DMS114 treated with DMSO at 0.1 percent for 48 hours (cell line): ENCODE results near the gene COX8C.
"Not testable (repeated sequence)": the region's sequence is repeated elsewhere in the genome, so short reads cannot be mapped to it uniquely, and the experiment has no call there.

Experiments
- DNase-seq: peaks from one replicate; lab custom pipeline; 2025; ENCODE audit not compliant: unreplicated experiment; lab: John Stamatoyannopoulos, UW

The COX8C gene

GRCh38 chr14:93320489-93320888, 26.5 kb upstream of the COX8C start:
- no peak for DNase-seq

- DNase-seq: no peak
Observed at GRCh38 chr14:93322929-93323599, 23.9 kb upstream of the COX8C start.

GRCh38 chr14:93323600-93324174, 23.3 kb upstream of the COX8C start:
- no peak for DNase-seq

GRCh38 chr14:93326196-93326595, 20.8 kb upstream of the COX8C start:
- no peak for DNase-seq

- no peak for DNase-seq
Observed at GRCh38 chr14:93328546-93328945, 18.4 kb upstream of the COX8C start.

- DNase-seq: no peak
Observed at GRCh38 chr14:93329965-93330608, 16.9 kb upstream of the COX8C start.

- no peak for DNase-seq
Observed at GRCh38 chr14:93330609-93331000, 16.4 kb upstream of the COX8C start.

- DNase-seq: no peak
Observed at GRCh38 chr14:93331002-93331727, 15.8 kb upstream of the COX8C start.

- DNase-seq: no peak
Observed at GRCh38 chr14:93331728-93332396, 15.1 kb upstream of the COX8C start.

- DNase-seq: no peak
Observed at GRCh38 chr14:93332397-93332852, 14.6 kb upstream of the COX8C start.

- peak; percentile 89 for DNase-seq
Observed at GRCh38 chr14:93332853-93333630, 13.9 kb upstream of the COX8C start, which contains the start of gene BTBD7. Gene BTBD7 (minus strand): TSS chr14:93333036. CDS start chr14:93296051, 36,985 bp downstream.

GRCh38 chr14:93333631-93334103, 13.3 kb upstream of the COX8C start:
- no peak for DNase-seq

- DNase-seq: no peak
Observed at GRCh38 chr14:93337143-93337753, 9.7 kb upstream of the COX8C start.

- no peak for DNase-seq
Observed at GRCh38 chr14:93337884-93338283, 9.1 kb upstream of the COX8C start.

GRCh38 chr14:93343266-93343665, 3.7 kb upstream of the COX8C start:
- DNase-seq: no peak

GRCh38 chr14:93343797-93344196, 3.2 kb upstream of the COX8C start:
- no peak for DNase-seq

GRCh38 chr14:93347850-93348249, 868 bp downstream of the COX8C start:
- no peak for DNase-seq

GRCh38 chr14:93348292-93348691, 1.3 kb downstream of the COX8C start:
- DNase-seq: no peak

- DNase-seq: not testable (repeated sequence)
Observed at GRCh38 chr14:93354873-93355272, 7.9 kb downstream of the COX8C start.
